HG02759 (cell line): Measurements from ENCODE around the gene HPSE2.
"Not testable (repeated sequence)": the region's sequence is repeated elsewhere in the genome, so short reads cannot be mapped to it uniquely, and the experiment has no call there.

Source experiments
- ATAC-seq: cut with Tn5 transposase; IDR thresholded peaks from one replicate; pipeline ENCODE4 v1.9.1; 2021; ENCODE audit warnings: mild to moderate bottlenecking, moderate library complexity; ENCODE audit not compliant: unreplicated experiment

The HPSE2 gene

GRCh38 chr10:98577168-98577567, 658.5 kb downstream of the HPSE2 start:
- ATAC-seq: no peak

GRCh38 chr10:98576096-98576495, 659.6 kb downstream of the HPSE2 start:
- no peak for ATAC-seq

- no peak for ATAC-seq
Observed at GRCh38 chr10:98572594-98572993, 663.1 kb downstream of the HPSE2 start.

- no peak for ATAC-seq
Observed at GRCh38 chr10:98570834-98571233, 664.8 kb downstream of the HPSE2 start.

- ATAC-seq: no peak
Observed at GRCh38 chr10:98569853-98570252, 665.8 kb downstream of the HPSE2 start.

GRCh38 chr10:98568551-98568950, 667.1 kb downstream of the HPSE2 start:
- no peak for ATAC-seq

GRCh38 chr10:98567391-98568133, 668.1 kb downstream of the HPSE2 start:
- ATAC-seq: no peak

GRCh38 chr10:98563811-98564210, 671.8 kb downstream of the HPSE2 start:
- ATAC-seq: no peak

GRCh38 chr10:98560565-98560964, 675.1 kb downstream of the HPSE2 start:
- no peak for ATAC-seq

GRCh38 chr10:98556061-98556460, 679.6 kb downstream of the HPSE2 start:
- no peak for ATAC-seq

- ATAC-seq: no peak
Observed at GRCh38 chr10:98555021-98555619, 680.5 kb downstream of the HPSE2 start.

GRCh38 chr10:98541561-98541960, 694.1 kb downstream of the HPSE2 start:
- not testable (repeated sequence) for ATAC-seq

GRCh38 chr10:98539578-98539977, 696.1 kb downstream of the HPSE2 start:
- ATAC-seq: no peak

- no peak for ATAC-seq
Observed at GRCh38 chr10:98538472-98538871, 697.2 kb downstream of the HPSE2 start.

- ATAC-seq: no peak
Observed at GRCh38 chr10:98536551-98536950, 699.1 kb downstream of the HPSE2 start.

- ATAC-seq: no peak
Observed at GRCh38 chr10:98533746-98534445, 701.8 kb downstream of the HPSE2 start.

- no peak for ATAC-seq
Observed at GRCh38 chr10:98533241-98533640, 702.4 kb downstream of the HPSE2 start.

GRCh38 chr10:98528805-98529183, 706.9 kb downstream of the HPSE2 start:
- ATAC-seq: no peak

- no peak for ATAC-seq
Observed at GRCh38 chr10:98528166-98528804, 707.4 kb downstream of the HPSE2 start.

GRCh38 chr10:98525969-98526368, 709.7 kb downstream of the HPSE2 start:
- no peak for ATAC-seq

- ATAC-seq: no peak
Observed at GRCh38 chr10:98524124-98524523, 711.5 kb downstream of the HPSE2 start.

- no peak for ATAC-seq
Observed at GRCh38 chr10:98519841-98520240, 715.8 kb downstream of the HPSE2 start.
